Measurements from ENCODE around the gene E2F7. TPM values are rescaled to one million over a fixed set of nuclear protein-coding genes. Genes with fewer than 3 reads are reported as not detected.

The E2F7 gene
- 18.6 and 28.6 TPM in 2 replicates for total RNA-seq

GRCh38 chr12:77065361-77066204 is at the start of gene E2F7:
Gene E2F7 (minus strand): TSS chr12:77065569. CDS start chr12:77064635, 934 bp downstream.

Other genes with a start within 250 kb of the E2F7 start
- gene CSRP2, start 186.6 kb downstream of the E2F7 start, total RNA-seq: 11.7 and 29.9 TPM in 2 replicates

Data from regular cardiac myocyte (primary cell).